ENCODE results near the gene CASP4. TPM values are rescaled to one million over a fixed set of nuclear protein-coding genes. Genes with fewer than 3 reads are reported as not detected.

The CASP4 gene
- total RNA-seq, 3 donors from 2014 or later: 101 to 222 (median 156) TPM

DNA sequence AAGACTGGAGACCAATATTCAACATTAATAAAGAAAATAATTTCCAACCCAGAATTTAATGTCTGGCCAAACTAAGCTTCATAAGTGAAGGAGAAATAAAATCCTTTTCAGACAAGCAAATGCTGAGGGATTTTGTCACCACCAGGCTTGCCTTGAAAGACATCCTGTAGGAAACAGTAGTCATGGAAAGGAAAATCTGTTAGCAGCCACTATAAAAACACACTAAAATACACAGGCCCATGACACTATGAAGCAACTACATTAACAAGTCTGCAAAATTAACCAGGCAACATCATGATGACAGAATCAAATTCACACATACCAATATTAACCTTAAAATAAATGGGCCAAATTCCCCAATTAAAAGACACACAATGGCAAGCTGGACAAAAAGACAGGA is 2.4 kb upstream of the CASP4 start:
- no peaks in the 10 kb centered on the region for H3K4me1 ChIP-seq
- H3K27me3 ChIP-seq: no peaks in the 10 kb centered on the region
- no peak for DNase-seq (ENCODE audit: low spot score in 2 of 2)
- TF ChIP-seq POLR2AphosphoS5 (IDR thresholded peaks at IDR 0.05) (no peak), POLR2A (IDR thresholded peaks at IDR 0.05) (no peak), CTCF (IDR thresholded peaks at IDR 0.05) (no peak)
- H3K9me3 ChIP-seq: peaks cover 0 to 5% of the 10 kb centered on the region in 2 donors
- H3K36me3 ChIP-seq: no peaks in the 10 kb centered on the region
- H3K27ac ChIP-seq: no peak overlapping the region
- intact Hi-C loops (cut with DNase I; ENCODE audit: low total_unique reads): no loop called here
- no peak overlapping the region for H3K4me3 ChIP-seq

DNA sequence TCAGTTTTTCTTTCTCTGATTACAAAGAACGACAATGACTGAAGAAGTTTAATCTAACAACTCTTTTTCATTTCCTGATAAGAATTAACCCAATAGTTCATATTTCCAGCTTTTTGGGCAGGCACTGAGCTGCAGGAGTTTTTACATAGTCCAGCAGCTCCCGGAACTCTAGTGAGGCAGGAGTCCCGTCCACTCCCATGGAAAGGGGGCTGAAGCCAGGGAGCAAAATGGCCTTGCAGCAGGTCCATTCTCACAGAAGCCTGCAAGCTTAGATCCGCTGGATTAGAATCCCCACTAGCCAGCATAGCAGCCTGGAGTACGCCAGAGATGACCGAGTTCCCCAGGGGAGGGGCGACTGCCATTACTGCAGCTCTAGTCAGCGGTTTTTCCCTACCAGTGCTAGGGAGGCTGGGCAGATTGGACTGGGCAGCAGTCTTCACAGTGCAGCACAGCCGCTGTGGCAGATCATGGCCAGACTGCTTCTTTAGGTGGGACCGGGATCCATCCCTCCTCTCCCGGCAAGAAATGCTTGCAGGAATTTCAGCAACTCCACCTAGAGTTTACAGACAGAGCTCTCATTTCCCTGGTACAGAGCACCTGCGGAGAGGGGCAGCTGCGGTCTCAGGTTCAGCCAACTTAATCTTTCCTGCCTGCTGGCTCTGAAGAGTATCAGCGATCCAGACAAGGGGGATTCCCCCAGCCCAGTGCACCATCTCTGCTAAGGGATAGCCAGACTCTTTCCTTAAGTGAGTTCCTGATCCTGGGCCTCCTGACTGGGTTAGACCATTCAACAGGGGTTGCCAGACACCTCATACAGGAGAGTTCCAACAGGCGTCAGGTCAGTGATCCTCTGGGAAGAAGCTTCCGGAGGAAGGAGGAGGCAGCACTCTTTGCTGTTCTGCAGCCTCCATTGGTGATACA is 742 bp upstream of the CASP4 start:
- Histone ChIP-seq H3K9me3 (peaks cover 0 to 5% of the 10 kb centered on the region in 2 donors), H3K4me3 (peak overlapping the region; percentile 52 to 76 (median 59)), H3K27ac (peak overlapping the region; percentile 93 to 95), H3K27me3 (no peaks in the 10 kb centered on the region), H3K4me1 (no peaks in the 10 kb centered on the region), H3K36me3 (no peaks in the 10 kb centered on the region)
- TF ChIP-seq POLR2AphosphoS5 (IDR thresholded peaks at IDR 0.05): no peak
- no peak for TF ChIP-seq CTCF (IDR thresholded peaks at IDR 0.05)
- TF ChIP-seq POLR2A (IDR thresholded peaks at IDR 0.05): no peak
- intact Hi-C loops (cut with DNase I; ENCODE audit: low total_unique reads): no loop called here
- DNase-seq (ENCODE audit: low spot score in 2 of 2): peak in 1 of 2 donors; percentile 22

DNA sequence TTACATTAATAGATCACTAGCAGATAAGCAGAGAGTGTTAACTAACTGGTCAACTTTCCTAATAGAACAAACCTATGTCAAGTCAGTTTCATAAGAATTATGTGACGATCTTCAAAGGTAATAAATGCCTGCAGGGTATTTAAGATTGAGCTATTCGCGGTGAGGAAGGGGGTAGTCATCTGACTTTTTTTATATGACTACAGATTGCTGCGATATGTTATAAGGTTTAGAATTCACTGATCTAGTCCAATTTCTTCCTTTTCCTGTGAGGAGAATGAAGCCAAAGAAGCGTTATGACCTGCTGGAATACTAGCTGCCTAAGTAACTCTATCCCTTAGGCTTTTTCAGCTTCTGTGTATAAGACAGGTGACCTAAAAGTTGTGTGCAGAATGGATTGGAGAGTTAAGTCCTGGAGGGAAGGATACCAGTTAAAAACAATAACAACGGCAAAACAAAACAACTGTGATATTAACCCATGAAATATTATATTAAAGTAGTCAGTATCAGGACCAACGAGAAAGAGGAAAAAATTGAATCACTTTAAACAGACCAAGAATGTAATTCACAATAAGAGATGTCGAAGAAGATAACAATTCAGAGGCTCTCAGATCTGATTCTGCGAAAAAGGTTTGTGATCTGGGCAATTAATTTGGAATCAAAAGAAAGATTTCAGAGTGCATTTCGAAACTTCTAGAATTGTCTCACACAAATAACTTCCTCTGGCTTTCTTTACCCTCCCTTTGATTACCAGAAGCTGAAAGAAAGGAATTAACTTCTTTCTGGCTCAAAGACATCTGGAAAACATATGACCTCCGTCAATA is 630 bp downstream of the CASP4 start:
- H3K27ac ChIP-seq: peak overlapping the region; percentile 93 to 95
- H3K36me3 ChIP-seq: no peaks in the 10 kb centered on the region
- H3K4me3 ChIP-seq: peak overlapping the region; percentile 52 to 76 (median 59)
- H3K9me3 ChIP-seq: peaks cover 0 to 10% of the 10 kb centered on the region in 2 donors
- TF ChIP-seq CTCF (IDR thresholded peaks at IDR 0.05) (no peak), POLR2AphosphoS5 (IDR thresholded peaks at IDR 0.05) (no peak), POLR2A (IDR thresholded peaks at IDR 0.05) (no peak)
- H3K4me1 ChIP-seq: no peaks in the 10 kb centered on the region
- no peaks in the 10 kb centered on the region for H3K27me3 ChIP-seq
- DNase-seq (ENCODE audit: low spot score in 2 of 2): no peak
- intact Hi-C loops (cut with DNase I; ENCODE audit: low total_unique reads): no loop called here

DNA sequence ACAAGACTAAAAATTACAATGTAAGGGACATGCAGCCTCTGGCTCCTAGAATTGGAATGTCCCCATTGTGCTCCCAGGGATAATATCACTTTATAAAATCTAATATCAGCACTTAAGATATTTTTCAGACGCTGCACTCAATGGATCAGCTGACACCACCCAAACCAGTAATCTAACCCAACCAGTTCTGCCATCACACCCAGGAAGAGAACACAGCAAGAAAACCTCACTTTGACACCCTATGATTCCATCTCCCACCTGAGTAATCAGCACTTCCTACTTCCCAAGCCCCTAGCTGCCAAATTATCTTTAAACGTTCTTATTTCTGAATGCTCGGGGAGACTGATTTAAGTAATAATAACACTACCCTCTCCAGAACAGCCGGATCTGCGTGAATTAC is 2.6 kb downstream of the CASP4 start:
- TF ChIP-seq CTCF (IDR thresholded peaks at IDR 0.05) (no peak), POLR2A (IDR thresholded peaks at IDR 0.05) (no peak), POLR2AphosphoS5 (IDR thresholded peaks at IDR 0.05) (no peak)
- Histone ChIP-seq H3K36me3 (no peaks in the 10 kb centered on the region), H3K27ac (peak overlapping the region; percentile 52 to 93), H3K4me1 (no peaks in the 10 kb centered on the region), H3K4me3 (peak overlapping the region in 1 of 3 donors; percentile 76), H3K9me3 (peaks cover 0 to 9% of the 10 kb centered on the region in 2 donors), H3K27me3 (no peaks in the 10 kb centered on the region)
- intact Hi-C loops (cut with DNase I; ENCODE audit: low total_unique reads): no loop called here
- no peak for DNase-seq (ENCODE audit: low spot score in 2 of 2)
